ENCODE data around the gene DNTT.

The DNTT gene

GRCh38 chr10:96290368-96291133, 13.7 kb upstream of the DNTT start:
- peak; percentile 76 for DNase-seq (ENCODE audit: low read depth)
- H3K4me3 ChIP-seq (ENCODE audit: low read depth, low read length): peak overlapping the region; percentile 26; the same call in 1 of the 2 replicates
- no peak for TF ChIP-seq CTCF (IDR thresholded peaks at IDR 0.05; ENCODE audit: insufficient read depth, low read depth, low read length, missing control alignments)

GRCh38 chr10:96292971-96293920, 11.0 kb upstream of the DNTT start:
- DNase-seq (ENCODE audit: low read depth): peak; percentile 76
- TF ChIP-seq CTCF (IDR thresholded peaks at IDR 0.05; ENCODE audit: insufficient read depth, low read depth, low read length, missing control alignments): peak; percentile 59
- no peak overlapping the region for H3K4me3 ChIP-seq (ENCODE audit: low read depth, low read length)

GRCh38 chr10:96295475-96295874, 8.8 kb upstream of the DNTT start:
- no peak overlapping the region for H3K4me3 ChIP-seq (ENCODE audit: low read depth, low read length)
- no peak for DNase-seq (ENCODE audit: low read depth)
- TF ChIP-seq CTCF (IDR thresholded peaks at IDR 0.05; ENCODE audit: insufficient read depth, low read depth, low read length, missing control alignments): no peak

GRCh38 chr10:96297486-96297885, 6.7 kb upstream of the DNTT start:
- TF ChIP-seq CTCF (IDR thresholded peaks at IDR 0.05; ENCODE audit: insufficient read depth, low read depth, low read length, missing control alignments): no peak
- DNase-seq (ENCODE audit: low read depth): no peak
- H3K4me3 ChIP-seq (ENCODE audit: low read depth, low read length): no peak overlapping the region

GRCh38 chr10:96298362-96298761, 5.9 kb upstream of the DNTT start:
- no peak overlapping the region for H3K4me3 ChIP-seq (ENCODE audit: low read depth, low read length)
- DNase-seq (ENCODE audit: low read depth): no peak
- no peak for TF ChIP-seq CTCF (IDR thresholded peaks at IDR 0.05; ENCODE audit: insufficient read depth, low read depth, low read length, missing control alignments)

- DNase-seq (ENCODE audit: low read depth): no peak
- no peak overlapping the region for H3K4me3 ChIP-seq (ENCODE audit: low read depth, low read length)
- TF ChIP-seq CTCF (IDR thresholded peaks at IDR 0.05; ENCODE audit: insufficient read depth, low read depth, low read length, missing control alignments): no peak
Measured at GRCh38 chr10:96299383-96299782, 4.9 kb upstream of the DNTT start.

Measured in GM12865 (cell line).